ENCODE results near the gene ZNF441.
"Not testable (repeated sequence)": the region's sequence is repeated elsewhere in the genome, so short reads cannot be mapped to it uniquely, and the experiment has no call there.

Gene ZNF441

DNA sequence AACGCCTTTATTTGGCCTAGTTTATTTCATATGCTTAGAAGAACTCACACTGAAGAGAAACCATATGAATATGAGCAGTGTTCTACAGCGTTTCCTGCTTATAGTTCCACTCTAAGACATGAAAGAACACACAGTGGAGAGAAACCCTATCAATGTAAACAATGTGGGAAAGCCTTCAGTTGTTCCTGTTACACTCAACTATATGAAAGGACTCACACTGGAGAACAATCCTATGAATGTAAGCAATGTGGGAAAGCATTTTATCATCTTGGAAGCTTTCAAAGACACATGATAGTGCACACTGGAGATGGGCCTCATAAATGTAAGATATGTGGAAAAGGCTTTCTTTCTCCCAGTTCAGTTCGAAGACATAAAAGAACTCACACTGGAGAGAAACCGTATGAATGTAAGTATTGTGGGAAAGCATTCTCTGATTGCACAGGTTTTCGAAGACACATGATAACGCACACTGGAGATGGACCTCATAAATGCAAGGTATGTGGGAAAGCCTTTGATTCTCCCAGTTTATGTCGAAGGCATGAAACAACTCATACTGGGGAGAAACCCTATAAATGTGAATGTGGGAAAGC, 13.7 kb downstream of the ZNF441 start:
- no peak for DNase-seq (ENCODE audit: low read depth in 2 of 2)

DNA sequence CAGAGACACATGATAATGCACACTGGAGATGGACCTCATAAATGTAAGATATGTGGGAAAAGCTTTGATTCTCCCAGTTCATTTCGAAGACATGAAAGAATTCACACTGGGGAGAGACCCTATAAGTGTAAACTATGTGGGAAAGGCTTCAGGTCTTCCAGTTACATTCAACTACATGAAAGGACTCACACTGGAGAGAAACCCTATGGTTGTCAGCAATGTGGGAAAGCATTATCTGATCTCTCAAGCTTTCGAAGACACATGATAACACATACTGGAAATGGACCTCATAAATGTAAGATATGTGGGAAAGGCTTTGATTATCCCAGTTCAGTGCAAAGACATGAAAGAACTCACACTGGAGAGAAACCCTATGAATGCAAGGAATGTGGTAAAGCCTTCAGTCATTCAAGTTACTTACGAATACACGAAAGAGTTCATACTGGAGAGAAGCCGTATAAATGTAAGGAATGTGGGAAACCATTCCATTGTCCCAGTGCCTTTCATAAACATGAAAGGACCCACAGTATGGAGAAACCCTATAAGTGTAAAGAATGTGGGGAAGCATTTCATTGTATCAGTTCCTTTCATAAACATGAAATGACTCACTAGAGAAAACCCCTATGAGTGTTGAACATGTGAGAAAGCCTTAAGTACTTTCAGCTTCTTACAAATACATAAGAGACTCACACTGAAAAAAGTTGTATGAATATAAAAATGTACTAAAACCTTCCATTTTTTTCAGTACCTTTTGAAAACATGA, 14.7 kb downstream of the ZNF441 start:
- no peak for DNase-seq (ENCODE audit: low read depth in 2 of 2)

DNA sequence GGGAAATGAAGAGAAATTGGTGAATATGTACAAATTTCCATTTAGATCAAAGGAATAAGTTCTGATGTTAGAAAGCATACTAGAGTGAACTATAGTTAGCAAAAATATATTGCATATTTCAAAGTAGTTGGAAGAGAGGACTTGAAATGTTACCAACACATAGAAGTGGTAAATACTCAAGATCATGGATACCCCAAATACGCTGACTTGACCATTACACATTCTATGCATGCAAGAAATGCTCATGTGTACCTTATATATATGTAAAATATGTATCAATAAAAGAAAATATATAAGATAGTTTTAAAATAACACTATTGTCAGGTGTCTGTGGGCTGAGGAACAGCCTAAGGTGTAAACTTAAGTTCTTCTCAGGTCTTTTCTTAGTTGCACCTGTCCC, 17.0 kb downstream of the ZNF441 start:
- DNase-seq (ENCODE audit: low read depth in 2 of 2) = no peak

DNA sequence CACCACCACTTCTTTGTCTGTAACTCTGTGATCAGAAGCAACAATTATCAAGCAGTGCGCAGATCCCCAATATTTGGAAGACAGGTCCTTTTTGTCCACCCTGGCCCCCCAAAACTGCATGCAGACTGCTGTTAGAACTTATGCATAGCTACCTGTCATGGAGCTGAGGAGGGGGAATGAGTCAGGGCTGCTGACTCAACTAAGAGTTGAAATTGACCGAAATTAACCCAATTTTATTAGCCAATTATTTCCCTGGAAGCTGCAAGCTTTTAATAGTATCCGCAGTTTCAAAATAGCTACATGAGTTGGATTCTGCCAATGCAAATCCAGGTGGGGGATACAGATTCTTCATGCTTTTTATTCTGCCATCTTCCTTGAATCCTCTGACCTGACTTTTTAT, 17.6 kb downstream of the ZNF441 start:
- no peak for DNase-seq (ENCODE audit: low read depth in 2 of 2)

DNA sequence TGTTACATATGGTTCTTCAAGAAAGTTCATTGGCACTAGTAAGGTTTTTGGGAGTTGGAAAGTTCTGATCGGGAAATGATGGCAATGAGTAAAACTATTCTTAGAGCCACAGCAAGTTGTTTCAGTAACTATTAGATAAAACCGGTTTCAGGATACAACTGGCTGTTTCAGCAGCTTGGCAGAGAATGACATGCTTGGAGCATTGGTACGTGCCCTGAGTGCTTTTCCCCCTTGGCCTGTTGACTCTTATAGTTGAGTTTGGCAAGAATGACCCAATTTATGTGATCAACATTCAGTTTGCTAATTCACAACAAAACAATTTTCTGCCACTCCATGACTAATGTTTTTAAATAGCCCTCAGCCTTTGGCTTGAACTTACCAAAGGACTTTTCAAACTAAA, 20.7 kb downstream of the ZNF441 start:
- DNase-seq (ENCODE audit: low read depth in 2 of 2) = no peak

DNA sequence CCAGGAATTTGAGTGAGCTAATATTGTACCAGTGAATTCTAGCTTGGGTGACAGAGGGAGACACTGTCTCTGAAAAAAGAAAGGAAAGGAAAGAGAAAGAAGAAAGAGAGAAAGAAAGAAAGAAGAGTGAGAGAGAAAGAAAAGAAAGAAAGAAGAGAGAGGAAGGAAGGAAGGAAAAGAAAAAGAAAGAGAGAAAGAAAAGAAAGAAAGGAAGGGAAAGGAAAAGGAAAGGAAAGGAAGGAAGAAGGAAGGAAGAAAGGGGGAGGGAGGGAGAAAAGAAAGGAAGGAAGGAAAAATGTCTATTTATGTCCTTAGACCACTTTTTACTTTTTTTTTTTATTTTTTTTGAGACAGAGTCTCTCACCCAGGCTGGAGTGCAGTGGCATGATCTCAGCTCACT, 26.1 kb downstream of the ZNF441 start:
- no peak for DNase-seq (ENCODE audit: low read depth in 2 of 2)

DNA sequence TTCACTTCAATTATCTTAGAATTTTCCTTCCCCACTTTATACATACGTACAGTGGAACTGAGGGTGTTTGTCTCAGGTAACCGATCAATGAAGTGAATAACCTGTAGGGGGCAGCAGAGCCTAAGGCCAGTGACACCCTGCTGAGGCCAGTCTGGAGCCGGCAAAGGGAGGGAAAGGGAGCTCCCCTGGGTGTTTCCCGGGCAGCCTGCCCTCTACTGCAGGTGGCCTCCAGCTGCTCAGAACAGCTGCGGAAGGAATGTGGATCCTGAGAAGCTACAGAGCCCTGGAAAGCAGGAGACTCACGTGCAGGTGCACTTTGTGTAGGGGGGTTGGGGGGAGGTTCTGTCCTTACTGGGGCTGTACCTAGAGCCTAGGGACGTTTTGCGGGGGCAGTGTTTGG, 30.7 kb downstream of the ZNF441 start:
- DNase-seq (ENCODE audit: low read depth in 2 of 2) = peak; percentile 46 to 48

DNA sequence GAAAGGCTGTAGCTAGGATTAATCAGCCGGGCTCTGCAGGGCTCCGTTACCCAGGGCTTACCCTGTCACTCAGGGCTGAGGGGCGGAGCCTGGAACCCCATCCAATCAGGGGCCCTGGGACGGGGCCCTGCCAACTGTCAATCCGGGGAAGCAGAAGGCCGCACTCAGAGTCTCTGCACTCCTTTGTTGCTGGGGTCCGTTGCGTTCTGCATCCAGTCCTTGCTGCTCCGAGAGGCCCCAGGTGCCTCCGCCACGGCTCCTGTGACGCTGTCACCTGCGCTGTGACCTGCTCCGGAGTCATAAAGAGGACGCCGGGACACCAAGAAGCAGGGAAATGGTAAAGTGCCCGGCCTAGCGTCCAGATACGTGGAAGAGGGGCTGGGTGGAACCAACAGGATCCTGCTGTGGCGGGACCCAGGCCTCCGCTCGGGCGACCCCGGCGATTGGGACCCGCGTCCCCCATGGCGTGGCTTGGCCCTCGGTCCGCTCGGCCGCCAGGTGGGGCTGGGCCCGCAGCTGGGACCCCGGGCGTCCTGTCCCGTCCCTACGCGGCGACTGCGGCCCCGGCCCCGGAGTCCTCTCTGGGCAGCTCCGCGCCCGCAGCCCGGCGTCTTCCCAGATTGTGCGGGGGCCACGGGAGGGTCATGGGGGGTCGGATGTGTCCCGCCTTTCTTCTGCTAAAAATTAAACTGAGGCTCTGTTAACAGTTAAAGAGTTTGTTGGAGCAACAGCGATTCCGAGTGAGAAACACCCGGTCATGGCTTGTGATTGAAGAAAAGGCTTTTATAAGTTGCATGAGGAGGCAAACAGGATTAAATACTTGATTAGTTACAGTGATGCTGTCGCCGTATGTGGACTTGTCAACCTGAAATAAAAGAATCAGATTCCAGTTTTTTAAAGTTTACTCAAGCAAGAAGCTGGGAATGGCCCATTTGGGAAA, 31.9 kb downstream of the ZNF441 start, which contains the start of gene ZNF491:
Gene ZNF491, plus strand, starts transcription at position 133 of the 940 bp plus-strand sequence. CDS start 7,431 bp downstream, outside the sequence.
- peak; percentile 58 to 70 for DNase-seq (ENCODE audit: low read depth in 2 of 2)

DNA sequence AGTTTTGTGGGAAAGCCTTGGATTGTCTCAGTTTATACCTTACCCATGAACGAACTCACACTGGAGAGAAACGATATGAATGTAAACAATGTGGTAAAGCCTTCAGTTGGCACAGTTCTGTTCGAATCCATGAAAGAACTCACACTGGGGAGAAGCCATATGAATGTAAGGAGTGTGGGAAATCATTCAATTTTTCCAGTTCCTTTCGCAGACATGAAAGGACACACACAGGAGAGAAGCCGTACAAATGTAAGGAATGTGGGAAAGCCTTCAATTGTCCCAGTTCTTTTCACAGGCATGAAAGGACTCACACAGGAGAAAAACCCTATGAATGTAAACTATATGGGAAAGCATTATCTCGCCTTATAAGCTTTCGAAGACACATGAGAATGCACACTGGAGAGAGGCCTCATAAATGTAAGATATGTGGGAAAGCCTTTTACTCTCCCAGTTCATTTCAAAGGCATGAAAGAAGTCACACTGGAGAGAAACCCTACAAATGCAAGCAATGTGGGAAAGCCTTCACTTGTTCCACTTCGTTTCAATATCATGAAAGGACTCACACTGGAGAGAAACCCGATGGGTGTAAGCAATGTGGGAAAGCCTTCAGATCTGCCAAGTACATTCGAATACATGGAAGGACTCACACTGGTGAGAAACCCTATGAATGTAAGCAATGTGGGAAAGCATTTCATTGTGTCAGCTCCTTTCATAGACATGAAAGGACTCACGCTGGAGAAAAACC, 39.7 kb downstream of the ZNF441 start:
- no peak for DNase-seq (ENCODE audit: low read depth in 2 of 2)

DNA sequence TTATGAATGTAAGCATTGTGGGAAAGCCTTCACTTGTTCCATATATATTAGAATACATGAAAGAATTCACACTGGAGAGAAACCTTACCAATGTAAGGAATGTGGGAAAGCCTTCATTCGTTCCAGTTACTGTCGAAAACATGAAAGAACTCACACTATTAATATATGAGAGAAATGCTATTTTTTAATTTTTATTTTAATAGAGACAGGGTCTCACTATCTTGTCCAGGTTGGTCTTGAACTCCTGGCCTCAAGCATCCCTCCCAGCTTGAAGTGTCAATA, 40.2 kb downstream of the ZNF441 start:
- no peak for DNase-seq (ENCODE audit: low read depth in 2 of 2)

DNA sequence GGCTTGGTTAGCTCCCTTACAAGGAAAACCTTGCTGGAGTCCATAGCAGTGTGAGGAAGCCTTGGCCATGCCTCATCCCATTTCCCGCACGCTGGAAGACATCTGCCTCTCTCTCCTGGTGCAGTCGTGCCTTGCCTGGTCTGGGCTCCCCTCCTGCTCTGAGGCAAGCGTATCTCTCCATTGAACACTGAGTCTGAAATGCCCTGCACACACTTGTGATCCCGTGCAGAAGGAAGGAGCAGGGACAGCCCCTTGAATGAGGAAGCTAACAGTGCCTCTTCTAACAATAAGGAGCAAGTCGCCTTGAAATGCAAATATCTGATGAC, 46.9 kb downstream of the ZNF441 start:
- DNase-seq (ENCODE audit: low read depth in 2 of 2) = no peak

DNA sequence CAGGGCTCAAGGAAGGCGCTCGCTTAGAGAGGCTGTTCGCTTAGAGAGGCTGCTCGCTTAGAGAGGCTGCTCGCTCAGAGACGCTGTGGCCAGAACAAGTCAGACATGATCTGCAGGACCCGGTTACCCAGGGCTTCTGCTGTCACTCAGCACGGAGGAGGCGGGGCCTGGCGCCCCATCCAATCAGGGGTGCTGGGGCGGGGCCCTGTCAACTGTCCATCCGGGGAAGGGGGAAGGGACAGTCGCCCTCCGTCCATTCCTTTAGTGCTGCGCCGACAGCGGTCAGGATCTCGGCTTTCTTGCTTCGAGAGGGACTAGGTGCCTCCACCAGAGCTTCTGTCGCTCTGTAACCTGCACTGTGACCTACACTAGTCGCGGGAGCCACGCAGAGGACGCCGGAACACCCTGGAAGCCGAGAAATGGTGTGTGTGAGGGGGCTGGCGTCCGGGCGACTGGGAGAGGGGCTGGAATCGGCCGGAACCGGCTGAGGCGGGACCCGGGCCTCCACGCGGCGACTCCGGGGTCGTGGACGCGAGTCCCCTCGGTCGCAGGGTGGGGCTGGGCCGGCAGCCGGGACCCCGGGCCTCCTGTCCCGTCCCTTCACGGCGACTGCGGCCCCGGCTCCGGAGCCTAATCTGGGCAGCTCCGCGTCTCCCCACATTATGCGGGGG, 47.4 kb downstream of the ZNF441 start, which contains the start of gene ZNF440:
Gene ZNF440, plus strand, starts transcription at position 245 of the 671 bp plus-strand sequence. Its CDS starts 175 bp downstream, at position 420.
- DNase-seq (ENCODE audit: low read depth in 2 of 2) = peak; percentile 67 to 68

DNA sequence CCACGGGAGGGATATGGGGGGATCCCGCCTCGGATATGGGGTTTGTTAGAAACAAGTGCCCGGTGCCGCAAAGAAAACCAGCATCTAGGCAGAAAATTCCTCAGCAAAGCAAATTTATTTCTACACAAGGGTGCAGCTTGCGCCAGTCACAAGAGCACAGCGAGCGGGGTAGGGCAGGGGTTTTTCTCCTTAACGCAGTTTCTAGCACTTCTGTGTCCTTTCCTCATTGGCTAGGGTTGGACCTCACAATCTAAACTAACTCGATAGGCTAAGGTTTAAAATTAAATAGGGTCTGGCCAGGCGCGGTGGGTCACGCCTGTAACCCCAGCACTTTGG, 47.9 kb downstream of the ZNF441 start:
- no peak for DNase-seq (ENCODE audit: low read depth in 2 of 2)

DNA sequence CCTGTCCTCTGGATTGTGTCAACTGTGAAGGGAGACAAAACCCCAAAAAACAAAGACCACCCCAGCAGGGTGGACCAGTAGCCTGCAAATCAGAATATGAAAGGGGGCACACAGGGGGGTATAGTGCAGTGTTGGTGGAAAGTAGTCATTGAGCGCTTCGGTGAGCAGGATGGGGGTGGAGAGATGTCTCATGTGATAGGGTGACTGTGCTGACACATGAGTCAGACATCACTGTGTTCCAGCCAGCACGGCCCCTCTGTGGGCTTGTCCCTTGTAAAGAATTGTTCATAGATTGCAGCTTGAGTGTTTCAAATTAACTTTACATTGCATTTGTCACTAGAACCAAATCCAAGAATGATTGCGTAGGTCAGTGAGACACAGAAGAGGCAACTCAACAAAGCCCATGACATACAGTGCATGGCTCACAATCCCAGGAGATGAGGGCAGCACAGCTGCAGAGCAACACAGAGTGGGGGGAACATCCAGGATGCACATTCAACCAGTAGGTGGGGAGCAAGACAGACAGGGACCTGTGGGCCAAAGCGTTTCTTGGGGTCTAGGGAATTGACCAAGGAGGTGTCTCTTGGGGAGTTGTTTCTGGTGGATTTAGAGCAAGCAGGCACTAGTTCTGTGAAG, 54.8 kb downstream of the ZNF441 start:
- DNase-seq (ENCODE audit: low read depth in 2 of 2) = no peak

DNA sequence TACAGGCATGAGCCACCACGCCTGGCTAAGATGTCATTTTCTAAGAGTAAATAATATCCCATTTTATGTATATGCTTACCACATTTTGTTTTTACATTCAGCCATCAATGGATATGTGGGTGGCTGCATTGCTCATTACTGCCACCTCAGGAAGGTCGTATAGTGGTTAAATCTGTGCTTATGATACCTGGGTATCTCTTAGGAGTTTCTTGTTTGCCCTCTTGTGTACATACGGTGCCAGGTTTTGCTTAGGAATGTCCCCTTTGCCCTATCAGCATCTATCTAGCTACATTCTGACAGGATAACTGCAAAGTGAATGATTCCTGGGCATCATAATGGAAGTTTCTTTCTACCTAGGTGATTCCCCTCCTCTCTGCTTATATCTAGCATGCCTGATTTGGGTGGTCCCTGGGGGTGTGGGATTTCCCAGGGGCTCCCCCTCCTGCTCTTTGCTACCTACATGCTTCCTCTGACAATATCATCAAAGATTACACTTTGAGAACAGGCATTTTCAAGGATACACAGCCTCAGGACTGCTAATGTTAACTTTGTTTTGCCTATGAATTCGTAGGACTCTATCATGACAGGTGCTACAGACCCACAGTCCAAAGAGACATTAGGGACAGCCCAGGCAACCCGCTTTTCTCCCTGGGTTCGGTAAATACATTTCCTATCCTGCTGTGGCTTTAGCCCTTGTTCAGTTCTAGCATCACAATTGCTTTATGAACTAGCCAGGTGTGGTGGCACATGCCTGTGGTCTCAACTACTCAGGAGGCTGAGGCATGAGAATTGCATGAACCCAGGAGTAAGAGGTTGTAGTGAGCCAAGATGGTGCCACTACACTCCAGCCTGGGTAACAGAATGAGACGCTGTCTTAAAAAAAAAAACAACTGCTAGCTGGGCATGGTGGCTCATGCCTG, 62.4 kb downstream of the ZNF441 start:
- not testable (repeated sequence) for DNase-seq (ENCODE audit: low read depth in 2 of 2)

DNA sequence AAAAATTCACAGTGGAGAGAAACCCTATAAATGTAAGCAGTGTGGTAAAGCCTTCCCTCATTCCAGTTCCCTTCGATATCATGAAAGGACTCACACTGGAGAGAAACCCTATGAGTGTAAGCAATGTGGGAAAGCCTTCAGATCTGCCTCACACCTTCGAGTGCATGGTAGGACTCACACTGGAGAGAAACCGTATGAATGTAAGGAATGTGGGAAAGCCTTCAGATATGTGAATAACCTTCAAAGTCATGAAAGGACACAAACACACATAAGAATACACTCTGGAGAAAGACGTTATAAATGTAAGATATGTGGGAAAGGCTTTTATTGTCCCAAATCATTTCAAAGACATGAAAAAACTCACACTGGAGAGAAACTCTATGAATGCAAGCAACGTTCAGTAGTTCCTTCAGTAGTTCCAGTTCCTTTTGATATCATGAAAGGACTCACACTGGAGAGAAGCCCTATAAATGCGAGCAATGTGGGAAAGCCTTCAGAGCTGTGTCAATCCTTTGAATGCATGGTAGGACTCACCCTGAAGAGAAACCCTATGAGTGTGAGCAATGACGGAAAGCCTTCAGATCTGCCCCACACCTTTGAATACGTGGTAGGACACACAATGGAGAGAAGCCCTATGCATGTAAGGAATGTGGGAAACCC, 65.6 kb downstream of the ZNF441 start:
- DNase-seq (ENCODE audit: low read depth in 2 of 2) = no peak

DNA sequence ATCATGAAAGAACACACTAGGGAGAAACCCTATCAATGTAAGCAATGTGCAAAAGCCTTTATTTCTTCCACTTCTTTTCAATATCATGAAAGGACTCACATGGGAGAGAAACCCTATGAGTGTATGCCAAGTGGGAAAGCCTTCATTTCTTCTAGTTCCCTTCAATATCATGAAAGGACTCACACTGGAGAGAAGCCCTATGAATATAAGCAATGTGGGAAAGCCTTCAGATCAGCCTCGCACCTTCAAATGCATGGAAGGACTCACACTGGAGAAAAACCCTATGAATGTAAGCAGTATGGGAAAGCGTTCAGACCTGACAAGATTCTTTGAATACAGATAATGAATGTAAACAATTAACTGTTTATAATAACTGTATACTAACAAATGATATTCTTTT, 66.7 kb downstream of the ZNF441 start:
- no peak for DNase-seq (ENCODE audit: low read depth in 2 of 2)

All from stimulated activated CD8-positive, alpha-beta memory T cell treated with anti-CD3 and anti-CD28 coated beads, Interleukin-7, amount 100 ng/mL, for 1 hour (primary cell).